ENCODE measurements around the gene TIAM1. TPM values are rescaled to one million over a fixed set of nuclear protein-coding genes. Genes with fewer than 3 reads are reported as not detected.

The TIAM1 gene
- total RNA-seq, 4 donors from 2014 or later = 0.66 to 3.5 (median 1.0) TPM

DNA sequence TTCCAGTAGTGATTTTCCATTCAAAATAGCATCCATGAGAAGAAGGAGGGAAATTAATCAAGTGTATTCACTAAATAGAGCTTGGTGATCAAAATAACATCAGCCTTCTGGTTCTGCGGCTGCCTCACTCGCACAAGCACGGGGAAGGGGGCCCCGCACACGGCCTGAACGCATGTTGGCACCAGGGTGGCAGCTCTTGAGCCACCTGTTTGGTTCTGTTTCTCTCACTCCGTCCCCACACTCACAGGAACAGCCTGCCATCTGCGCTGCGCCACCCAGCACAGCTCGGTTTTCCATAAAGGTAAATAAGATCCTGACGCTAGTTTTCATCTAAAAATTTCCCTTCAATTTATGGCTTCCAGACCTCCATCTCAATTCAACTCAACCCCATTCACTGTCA lies 49.4 kb downstream of the TIAM1 start:
- DNase-seq = no peak
- intact Hi-C loops (cut with DNase I; ENCODE audit: low total_unique reads) = no loop called here
- no peak overlapping the region for H3K27ac ChIP-seq
- H3K4me1 ChIP-seq = no peaks in the 10 kb centered on the region
- ATAC-seq = no peak
- H3K9me3 ChIP-seq = no peaks in the 10 kb centered on the region
- TF ChIP-seq POLR2A (IDR thresholded peaks at IDR 0.05) = no peak
- TF ChIP-seq, protein P1, sequence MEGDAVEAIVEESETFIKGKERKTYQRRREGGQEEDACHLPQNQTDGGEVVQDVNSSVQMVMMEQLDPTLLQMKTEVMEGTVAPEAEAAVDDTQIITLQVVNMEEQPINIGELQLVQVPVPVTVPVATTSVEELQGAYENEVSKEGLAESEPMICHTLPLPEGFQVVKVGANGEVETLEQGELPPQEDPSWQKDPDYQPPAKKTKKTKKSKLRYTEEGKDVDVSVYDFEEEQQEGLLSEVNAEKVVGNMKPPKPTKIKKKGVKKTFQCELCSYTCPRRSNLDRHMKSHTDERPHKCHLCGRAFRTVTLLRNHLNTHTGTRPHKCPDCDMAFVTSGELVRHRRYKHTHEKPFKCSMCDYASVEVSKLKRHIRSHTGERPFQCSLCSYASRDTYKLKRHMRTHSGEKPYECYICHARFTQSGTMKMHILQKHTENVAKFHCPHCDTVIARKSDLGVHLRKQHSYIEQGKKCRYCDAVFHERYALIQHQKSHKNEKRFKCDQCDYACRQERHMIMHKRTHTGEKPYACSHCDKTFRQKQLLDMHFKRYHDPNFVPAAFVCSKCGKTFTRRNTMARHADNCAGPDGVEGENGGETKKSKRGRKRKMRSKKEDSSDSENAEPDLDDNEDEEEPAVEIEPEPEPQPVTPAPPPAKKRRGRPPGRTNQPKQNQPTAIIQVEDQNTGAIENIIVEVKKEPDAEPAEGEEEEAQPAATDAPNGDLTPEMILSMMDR (IDR thresholded peaks at IDR 0.05 in 4 of 5, conservative IDR thresholded peaks at IDR 0.05 in 1 of 5) = no peak
- in situ Hi-C loops (cut with MboI; ENCODE audit: low sequenced_read_pairs in 4 of 4) = no loop called here
- H3K4me3 ChIP-seq = no peak overlapping the region
- H3K36me3 ChIP-seq = no peaks in the 10 kb centered on the region
- H3K27me3 ChIP-seq = no peaks in the 10 kb centered on the region

DNA sequence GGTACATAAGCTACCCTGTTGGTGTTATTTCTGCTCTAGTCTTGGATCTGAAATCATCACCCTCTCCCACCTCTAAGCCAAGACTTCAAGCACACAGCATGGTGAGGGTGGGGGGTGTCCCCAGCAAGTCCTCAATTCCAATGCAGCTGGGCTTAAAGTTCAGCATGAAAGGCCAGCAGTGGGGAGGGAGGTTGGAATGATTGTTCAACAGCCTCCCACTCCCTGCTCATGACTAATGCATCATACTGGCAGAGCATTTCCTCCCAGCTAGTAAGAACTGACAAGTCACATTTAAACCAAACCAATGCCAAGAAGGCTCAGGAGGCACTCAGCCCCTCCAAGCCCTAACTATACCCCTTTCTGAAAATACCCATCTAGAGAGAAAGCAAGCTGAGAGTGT lies 50.1 kb downstream of the TIAM1 start:
- no peak overlapping the region for H3K27ac ChIP-seq
- intact Hi-C loops (cut with DNase I; ENCODE audit: low total_unique reads) (no loop called here), in situ Hi-C loops (cut with MboI; ENCODE audit: low sequenced_read_pairs in 4 of 4) (no loop called here)
- DNase-seq (no peak), ATAC-seq (no peak)
- H3K9me3 ChIP-seq = no peaks in the 10 kb centered on the region
- H3K36me3 ChIP-seq = no peaks in the 10 kb centered on the region
- H3K4me1 ChIP-seq = no peaks in the 10 kb centered on the region
- H3K4me3 ChIP-seq = no peak overlapping the region
- H3K27me3 ChIP-seq = no peaks in the 10 kb centered on the region
- TF ChIP-seq POLR2A (IDR thresholded peaks at IDR 0.05) = no peak
- TF ChIP-seq, protein P1 (IDR thresholded peaks at IDR 0.05 in 4 of 5, conservative IDR thresholded peaks at IDR 0.05 in 1 of 5) = no peak

DNA sequence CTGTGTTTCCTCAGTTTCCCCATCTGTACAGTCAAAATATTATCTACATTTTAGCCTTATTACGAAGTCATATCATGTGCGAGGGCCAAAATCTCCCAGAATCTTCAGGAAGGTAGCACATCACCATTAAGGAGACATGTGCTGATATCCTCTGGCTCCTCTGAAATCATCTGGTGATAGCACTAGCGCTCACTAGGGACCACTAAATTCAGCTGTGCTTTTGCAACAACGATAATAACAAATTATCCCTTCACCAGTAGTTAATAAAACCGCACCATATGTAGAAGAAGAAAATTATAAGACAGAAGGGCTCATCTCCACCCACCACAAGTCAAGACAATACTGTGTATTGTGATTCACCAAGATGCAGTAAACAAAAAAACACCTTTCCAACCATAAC lies 53.3 kb downstream of the TIAM1 start:
- H3K4me1 ChIP-seq = no peaks in the 10 kb centered on the region
- DNase-seq (no peak), ATAC-seq (no peak)
- no peak for TF ChIP-seq POLR2A (IDR thresholded peaks at IDR 0.05)
- TF ChIP-seq, protein P1 (IDR thresholded peaks at IDR 0.05 in 4 of 5, conservative IDR thresholded peaks at IDR 0.05 in 1 of 5) = no peak
- H3K36me3 ChIP-seq = no peaks in the 10 kb centered on the region
- H3K4me3 ChIP-seq = no peak overlapping the region
- no peaks in the 10 kb centered on the region for H3K9me3 ChIP-seq
- H3K27ac ChIP-seq = no peak overlapping the region
- in situ Hi-C loops (cut with MboI; ENCODE audit: low sequenced_read_pairs in 4 of 4) (no loop called here), intact Hi-C loops (cut with DNase I; ENCODE audit: low total_unique reads) (no loop called here)
- no peaks in the 10 kb centered on the region for H3K27me3 ChIP-seq

DNA sequence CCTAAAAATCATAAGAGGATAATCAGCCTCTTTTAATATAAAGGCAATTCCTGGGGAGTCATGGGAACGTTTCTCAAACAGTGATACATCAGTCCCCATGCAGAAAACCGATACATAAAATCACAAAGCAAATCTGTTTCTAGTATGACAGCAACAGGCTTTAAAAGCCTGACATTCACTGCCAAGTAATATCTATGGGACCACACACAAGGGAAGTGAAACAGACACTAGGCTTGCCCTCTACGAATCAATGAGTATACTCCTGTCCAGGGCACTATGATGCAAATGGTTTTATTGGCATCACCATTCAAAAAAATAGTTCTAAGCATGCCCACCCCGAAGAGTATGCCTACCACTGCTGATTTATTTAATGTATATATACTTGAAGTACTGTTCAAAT lies 54.4 kb downstream of the TIAM1 start:
- H3K27me3 ChIP-seq = no peaks in the 10 kb centered on the region
- no peaks in the 10 kb centered on the region for H3K9me3 ChIP-seq
- H3K27ac ChIP-seq = no peak overlapping the region
- H3K4me1 ChIP-seq = no peaks in the 10 kb centered on the region
- intact Hi-C loops (cut with DNase I; ENCODE audit: low total_unique reads) = no loop called here
- in situ Hi-C loops (cut with MboI; ENCODE audit: low sequenced_read_pairs in 4 of 4) = no loop called here
- no peaks in the 10 kb centered on the region for H3K36me3 ChIP-seq
- ATAC-seq (no peak), DNase-seq (no peak)
- no peak for TF ChIP-seq POLR2A (IDR thresholded peaks at IDR 0.05)
- TF ChIP-seq, protein P1 (IDR thresholded peaks at IDR 0.05 in 4 of 5, conservative IDR thresholded peaks at IDR 0.05 in 1 of 5) = no peak
- H3K4me3 ChIP-seq = no peak overlapping the region

DNA sequence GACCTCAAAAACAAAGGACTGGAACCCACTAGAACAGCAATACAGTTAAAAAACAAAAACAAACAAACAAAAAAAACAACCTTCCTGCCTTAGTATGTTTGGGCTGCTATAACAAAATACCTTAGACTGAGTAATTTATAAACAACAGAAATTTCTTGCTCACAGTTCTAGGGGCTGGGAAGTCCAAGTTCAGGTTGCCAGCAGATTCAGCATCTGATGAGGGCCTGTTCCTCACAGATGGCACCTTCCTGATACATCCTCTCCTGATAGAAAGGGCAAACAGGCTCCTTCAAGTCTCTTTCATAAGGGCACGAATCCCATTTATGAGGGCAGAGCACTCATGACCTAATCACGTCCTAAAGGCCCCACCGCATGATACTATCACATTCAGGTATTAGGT lies 55.9 kb downstream of the TIAM1 start:
- no peaks in the 10 kb centered on the region for H3K4me1 ChIP-seq
- ATAC-seq (no peak), DNase-seq (no peak)
- in situ Hi-C loops (cut with MboI; ENCODE audit: low sequenced_read_pairs in 4 of 4) (no loop called here), intact Hi-C loops (cut with DNase I; ENCODE audit: low total_unique reads) (no loop called here)
- no peak overlapping the region for H3K27ac ChIP-seq
- no peaks in the 10 kb centered on the region for H3K36me3 ChIP-seq
- H3K4me3 ChIP-seq = no peak overlapping the region
- no peaks in the 10 kb centered on the region for H3K27me3 ChIP-seq
- H3K9me3 ChIP-seq = no peaks in the 10 kb centered on the region
- TF ChIP-seq, protein P1 (IDR thresholded peaks at IDR 0.05 in 4 of 5, conservative IDR thresholded peaks at IDR 0.05 in 1 of 5) = no peak
- TF ChIP-seq POLR2A (IDR thresholded peaks at IDR 0.05) = no peak

All from gastrocnemius medialis (tissue), 4 donors.